Hepatocyte (in vitro differentiated cells): ENCODE results near the gene CABS1. TPM values are rescaled to one million over a fixed set of nuclear protein-coding genes. Genes with fewer than 3 reads are reported as not detected.

Experiments
- DNase-seq: peaks from one replicate; pipeline ENCODE4 v3.0.0-alpha.2; 2016; ENCODE audit warnings: low spot score
- H2AFZ ChIP-seq: fragments of 200-600 bp; sonication (generic); 2 replicates; pipeline ENCODE4 v1.6.0; 2016; ENCODE audit warnings: antibody characterized with exemption, mild to moderate bottlenecking
- H3K27ac ChIP-seq: fragments of 200-600 bp; sonication (generic); 2 replicates; pipeline ENCODE4 v1.5.1; 2016; ENCODE audit warnings: mild to moderate bottlenecking
- H3K27me3 ChIP-seq: fragments of 200-600 bp; sonication (generic); 2 replicates; pipeline ENCODE4 v1.6.1; 2016
- H3K36me3 ChIP-seq: fragments of 200-600 bp; sonication (generic); replicated peaks from 2 replicates; pipeline ENCODE4 v1.5.1; 2016; ENCODE audit warnings: low read depth; ENCODE audit not compliant: insufficient read depth
- H3K4me1 ChIP-seq: fragments of 200-600 bp; sonication (generic); 2 replicates; pipeline ENCODE4 v1.5.1; 2016; ENCODE audit warnings: mild to moderate bottlenecking, moderate library complexity; ENCODE audit not compliant: insufficient read depth
- H3K4me2 ChIP-seq: fragments of 200-600 bp; sonication (generic); 2 replicates; pipeline ENCODE4 v1.6.0; 2016
- H3K4me3 ChIP-seq: fragments of 200-600 bp; sonication (generic); 2 replicates; pipeline ENCODE4 v1.5.1; 2016; ENCODE audit warnings: mild to moderate bottlenecking
- H3K79me2 ChIP-seq: fragments of 200-600 bp; sonication (generic); 2 replicates; pipeline ENCODE4 v1.6.0; 2017; ENCODE audit warnings: mild to moderate bottlenecking
- H3K9me2 ChIP-seq: fragments of 200-600 bp; sonication (generic); replicated peaks from 2 replicates; pipeline ENCODE4 v1.6.0; 2017; ENCODE audit warnings: mild to moderate bottlenecking; ENCODE audit not compliant: insufficient read depth
- H3K9me3 ChIP-seq: fragments of 200-600 bp; sonication (generic); 2 replicates; pipeline ENCODE4 v1.5.1; 2016; ENCODE audit warnings: low read depth, mild to moderate bottlenecking
- H4K20me1 ChIP-seq: fragments of 200-600 bp; sonication (generic); 2 replicates; pipeline ENCODE4 v1.6.0; 2016; ENCODE audit warnings: mild to moderate bottlenecking; ENCODE audit not compliant: insufficient read depth, poor library complexity, severe bottlenecking
- EZH2 ChIP-seq: fragments of 200-600 bp; sonication (generic); IDR thresholded peaks from 2 replicates; pipeline ENCODE4 v1.6.1; 2016; ENCODE audit warnings: antibody characterized with exemption, mild to moderate bottlenecking, borderline replicate concordance
- EZH2phosphoT487 ChIP-seq: fragments of 200-600 bp; sonication (generic); IDR thresholded peaks from one replicate; pipeline ENCODE4 v1.6.1; 2018; ENCODE audit warnings: antibody characterized with exemption, mild to moderate bottlenecking, low read depth, moderate library complexity; ENCODE audit not compliant: unreplicated experiment, severe bottlenecking
- WGBS: methylation state at CpG from one replicate; pipeline ENCODE4 v1.1.6; 2016; ENCODE audit warnings: low lambda C conversion rate; ENCODE audit errors: missing lambda C conversion rate; 5-methylcytosine and 5-hydroxymethylcytosine counted together
- polyA plus RNA-seq: library from polyadenylated mRNA; unstranded; fragments of >200 nt; fragmentation: Nextera tagmentation; extraction: Ambion mirVana; gene quantifications from 2 replicates; pipeline ENCODE4 v1.2.1, GENCODE V29; 2016
- total RNA-seq: library from RNA; depleted of rRNA; stranded (reverse); fragments of >200 nt; gene quantifications from 2 replicates; pipeline ENCODE4 v1.2.3, GENCODE V29; 2014
- TF ChIP-seq, protein P1 (sequence below): fragments of 200-600 bp; sonication (generic); IDR thresholded peaks from 2 replicates; pipeline ENCODE4 v1.5.1; 2016; ENCODE audit warnings: antibody characterized with exemption, mild to moderate bottlenecking; ENCODE audit not compliant: poor library complexity

CABS1 gene
- total and polyA plus RNA-seq, 2 experiments from 2014 or later, result not detected

DNA sequence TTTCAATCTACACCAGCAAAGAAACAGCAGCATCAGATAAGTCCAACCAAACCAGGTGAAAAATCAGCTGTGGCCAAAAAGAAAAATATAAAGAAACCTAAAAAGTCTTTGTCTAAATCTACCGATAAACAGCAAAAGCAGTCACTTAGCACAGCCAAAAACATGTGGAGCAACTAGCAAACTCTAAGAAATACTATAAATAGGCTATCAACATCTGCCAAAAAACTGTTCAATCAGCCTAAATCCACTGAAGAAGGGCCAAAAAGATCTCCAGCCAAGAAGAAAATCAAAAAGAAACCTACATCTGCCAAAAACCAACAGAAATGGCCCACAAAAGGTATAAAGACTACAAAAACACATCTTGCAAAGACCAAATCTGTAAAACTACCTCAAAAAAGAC lies 36.7 kb upstream of the CABS1 start:
- no peaks in the 10 kb centered on the region for H3K27me3 ChIP-seq
- H3K4me1 ChIP-seq, result no peaks in the 10 kb centered on the region
- H3K36me3 ChIP-seq, result no peaks in the 10 kb centered on the region
- H2AFZ ChIP-seq, result no peak overlapping the region
- TF ChIP-seq EZH2 (no peak), EZH2phosphoT487 (no peak)
- TF ChIP-seq, protein P1, sequence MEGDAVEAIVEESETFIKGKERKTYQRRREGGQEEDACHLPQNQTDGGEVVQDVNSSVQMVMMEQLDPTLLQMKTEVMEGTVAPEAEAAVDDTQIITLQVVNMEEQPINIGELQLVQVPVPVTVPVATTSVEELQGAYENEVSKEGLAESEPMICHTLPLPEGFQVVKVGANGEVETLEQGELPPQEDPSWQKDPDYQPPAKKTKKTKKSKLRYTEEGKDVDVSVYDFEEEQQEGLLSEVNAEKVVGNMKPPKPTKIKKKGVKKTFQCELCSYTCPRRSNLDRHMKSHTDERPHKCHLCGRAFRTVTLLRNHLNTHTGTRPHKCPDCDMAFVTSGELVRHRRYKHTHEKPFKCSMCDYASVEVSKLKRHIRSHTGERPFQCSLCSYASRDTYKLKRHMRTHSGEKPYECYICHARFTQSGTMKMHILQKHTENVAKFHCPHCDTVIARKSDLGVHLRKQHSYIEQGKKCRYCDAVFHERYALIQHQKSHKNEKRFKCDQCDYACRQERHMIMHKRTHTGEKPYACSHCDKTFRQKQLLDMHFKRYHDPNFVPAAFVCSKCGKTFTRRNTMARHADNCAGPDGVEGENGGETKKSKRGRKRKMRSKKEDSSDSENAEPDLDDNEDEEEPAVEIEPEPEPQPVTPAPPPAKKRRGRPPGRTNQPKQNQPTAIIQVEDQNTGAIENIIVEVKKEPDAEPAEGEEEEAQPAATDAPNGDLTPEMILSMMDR, result no peak
- H3K9me3 ChIP-seq, result no peaks in the 10 kb centered on the region
- H3K9me2 ChIP-seq, result no peaks in the 10 kb centered on the region
- no peak overlapping the region for H3K4me3 ChIP-seq
- no peak overlapping the region for H3K27ac ChIP-seq
- no peaks in the 10 kb centered on the region for H3K79me2 ChIP-seq
- 64% methylated on average over 1 of the region's 1 CpG for WGBS
- H4K20me1 ChIP-seq, result no peaks in the 10 kb centered on the region
- no peak overlapping the region for H3K4me2 ChIP-seq
- peak; percentile 10 for DNase-seq

DNA sequence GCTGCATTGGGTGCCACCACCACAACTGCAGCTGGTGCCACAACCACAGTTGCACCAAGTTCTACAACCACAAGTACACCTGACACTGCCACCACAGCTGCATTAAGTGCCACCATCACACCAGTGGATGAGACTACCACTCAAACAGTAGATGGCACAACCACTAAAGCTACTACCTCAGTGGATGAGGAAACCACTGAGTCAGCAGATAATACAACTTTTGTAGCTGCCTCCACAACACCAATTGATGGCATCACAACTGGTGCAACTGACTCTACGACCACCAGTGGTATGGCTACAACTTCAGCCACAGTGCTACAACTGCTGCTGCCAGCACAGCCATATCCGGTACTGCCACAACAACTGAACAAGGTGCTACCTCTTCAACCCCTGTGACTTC lies 35.1 kb upstream of the CABS1 start:
- H3K4me1 ChIP-seq, result no peaks in the 10 kb centered on the region
- 90% methylated on average over 2 of the region's 2 CpGs for WGBS
- TF ChIP-seq EZH2phosphoT487 (no peak), EZH2 (no peak)
- TF ChIP-seq, protein P1, result no peak
- no peak for DNase-seq
- H3K9me2 ChIP-seq, result no peaks in the 10 kb centered on the region
- H3K79me2 ChIP-seq, result no peaks in the 10 kb centered on the region
- no peak overlapping the region for H3K4me3 ChIP-seq
- no peaks in the 10 kb centered on the region for H3K27me3 ChIP-seq
- H4K20me1 ChIP-seq, result no peaks in the 10 kb centered on the region
- no peak overlapping the region for H3K4me2 ChIP-seq
- H3K27ac ChIP-seq, result no peak overlapping the region
- no peaks in the 10 kb centered on the region for H3K9me3 ChIP-seq
- H3K36me3 ChIP-seq, result no peaks in the 10 kb centered on the region
- H2AFZ ChIP-seq, result no peak overlapping the region

DNA sequence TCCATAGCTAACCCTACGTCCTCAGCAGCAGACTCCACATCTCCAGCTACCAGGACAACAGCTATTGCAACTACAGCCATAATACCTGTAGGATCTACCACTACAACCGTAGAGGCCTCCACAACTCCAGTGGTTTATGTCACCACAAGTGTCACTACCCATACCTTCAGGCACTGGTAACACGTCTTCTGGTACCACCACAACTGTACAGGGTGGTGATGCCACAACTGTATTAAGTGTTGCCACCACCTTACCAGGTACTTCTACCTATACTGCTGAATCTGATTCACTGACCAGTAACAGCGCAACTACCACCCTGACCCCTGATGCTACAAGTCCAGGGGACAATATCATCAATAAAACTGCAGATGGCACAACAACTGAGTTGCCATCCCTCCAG lies 34.6 kb upstream of the CABS1 start:
- H3K27me3 ChIP-seq, result no peaks in the 10 kb centered on the region
- DNase-seq, result no peak
- 89% methylated on average over 4 of the region's 4 CpGs for WGBS
- H3K4me2 ChIP-seq, result no peak overlapping the region
- no peaks in the 10 kb centered on the region for H3K4me1 ChIP-seq
- H3K27ac ChIP-seq, result no peak overlapping the region
- TF ChIP-seq EZH2 (no peak), EZH2phosphoT487 (no peak)
- TF ChIP-seq, protein P1, result no peak
- no peaks in the 10 kb centered on the region for H3K9me3 ChIP-seq
- H2AFZ ChIP-seq, result no peak overlapping the region
- H3K36me3 ChIP-seq, result no peaks in the 10 kb centered on the region
- H3K9me2 ChIP-seq, result no peaks in the 10 kb centered on the region
- H4K20me1 ChIP-seq, result no peaks in the 10 kb centered on the region
- H3K4me3 ChIP-seq, result no peak overlapping the region
- H3K79me2 ChIP-seq, result no peaks in the 10 kb centered on the region

DNA sequence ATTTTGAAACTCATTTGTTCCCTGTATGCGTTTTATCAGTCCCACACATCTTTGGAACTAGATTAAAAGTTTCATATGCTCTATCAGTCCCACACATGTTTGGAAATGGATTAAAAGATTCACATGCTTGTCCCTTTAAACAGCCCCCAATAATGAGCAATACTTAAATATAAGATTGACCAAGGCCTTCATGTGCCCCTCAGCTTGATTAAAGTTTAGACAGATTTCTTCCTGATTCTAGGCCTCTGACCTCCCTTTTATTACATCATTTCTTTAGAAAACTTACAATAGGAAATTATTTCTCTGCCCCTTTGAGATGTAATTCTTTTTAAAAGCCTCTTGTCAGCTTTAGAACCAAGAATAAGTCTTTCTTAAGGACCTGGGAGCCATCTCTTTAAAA lies 31.7 kb upstream of the CABS1 start:
- Histone ChIP-seq H2AFZ (no peak overlapping the region), H3K79me2 (no peaks in the 10 kb centered on the region), H3K27ac (no peak overlapping the region), H4K20me1 (no peaks in the 10 kb centered on the region), H3K9me2 (no peaks in the 10 kb centered on the region), H3K4me3 (no peak overlapping the region), H3K4me2 (no peak overlapping the region), H3K9me3 (no peaks in the 10 kb centered on the region), H3K36me3 (no peaks in the 10 kb centered on the region), H3K4me1 (no peaks in the 10 kb centered on the region), H3K27me3 (no peaks in the 10 kb centered on the region)
- TF ChIP-seq EZH2 (no peak), EZH2phosphoT487 (no peak)
- TF ChIP-seq, protein P1, result no peak
- 94% methylated on average over 1 of the region's 1 CpG for WGBS
- DNase-seq, result no peak
